Activated CD4-positive, CD25-positive, alpha-beta regulatory T cell treated with anti-CD3 and anti-CD28 coated beads, Interleukin-2, amount 50 U/mL, for 24 hours (primary cell): ENCODE data around the gene SLC22A31.

Experiments
- ATAC-seq, 2 donors: fragments of 150-1000 bp; cut with Tn5 transposase; one replicate each; pipeline ENCODE4 v1.10.0; 2021; ENCODE audit warnings: mild to moderate bottlenecking in 1 of 2, moderate library complexity in 1 of 2

Gene SLC22A31

GRCh38 chr16:89147085-89147817 is 53.1 kb downstream of the SLC22A31 start:
- ATAC-seq, result no peak

DNA sequence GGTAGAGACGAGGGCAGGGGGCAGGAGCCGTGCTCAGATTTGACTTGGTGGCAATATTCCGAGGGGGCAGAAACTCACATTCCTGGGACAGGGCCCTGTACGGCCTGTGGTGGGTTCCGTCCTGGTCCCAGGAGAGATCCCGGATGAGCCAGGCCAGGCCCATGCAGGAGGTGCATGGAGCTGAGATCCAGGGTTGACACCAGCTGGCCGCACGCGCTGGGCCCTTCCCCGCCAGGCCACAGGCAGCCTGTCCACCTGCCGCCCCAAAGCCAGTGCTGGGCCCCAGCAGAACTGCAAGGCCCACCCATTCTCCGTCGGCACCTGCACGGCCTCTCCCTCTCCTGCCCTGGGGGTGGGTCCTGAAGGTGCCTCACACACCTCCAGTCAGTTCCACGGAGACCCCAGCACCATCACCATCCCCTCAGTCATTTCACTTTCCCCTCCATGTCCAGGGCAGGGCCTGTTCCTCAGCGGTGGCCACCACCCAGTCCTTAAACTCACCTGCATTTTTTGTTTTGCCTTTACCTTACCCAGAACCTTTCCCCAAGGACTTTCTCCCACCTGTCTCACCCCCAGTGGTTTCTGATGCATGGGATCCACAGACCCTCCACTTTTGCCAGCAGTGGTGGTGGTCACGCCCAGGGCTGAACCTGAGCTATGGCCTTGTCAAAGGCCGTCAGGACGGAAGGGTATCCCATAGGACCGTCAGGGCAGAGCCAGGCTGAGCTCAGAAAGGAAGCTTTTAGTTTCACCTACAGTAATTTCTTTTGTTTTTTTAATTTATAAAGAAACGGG is 53.9 kb downstream of the SLC22A31 start:
- no peak for ATAC-seq
